Ectodermal cell (in vitro differentiated cells): Measurements from ENCODE around the gene SRGAP3.
A peak's percentile ranks its signal among the peaks of the same experiment; 100 is the strongest.

Experiments used
- H3K27ac ChIP-seq: 2 replicates; pipeline ENCODE4 v1.7.0; 2013; ENCODE audit warnings: mild to moderate bottlenecking, low read depth, low read length; ENCODE audit not compliant: insufficient read depth, poor library complexity, severe bottlenecking
- H3K27me3 ChIP-seq: 2 replicates; pipeline ENCODE4 v1.7.0; 2013; ENCODE audit warnings: mild to moderate bottlenecking, low read length; ENCODE audit not compliant: insufficient read depth, control insufficient read depth, poor library complexity, severe bottlenecking
- H3K36me3 ChIP-seq: one replicate; pipeline ENCODE4 v1.7.0; 2013; ENCODE audit warnings: low read length; ENCODE audit not compliant: control insufficient read depth, insufficient read depth
- H3K4me1 ChIP-seq: one replicate; pipeline ENCODE4 v1.7.0; 2013; ENCODE audit warnings: low read length; ENCODE audit not compliant: control insufficient read depth, insufficient read depth
- H3K4me3 ChIP-seq: 2 replicates; pipeline ENCODE4 v1.7.0; 2013; ENCODE audit warnings: low read depth, low read length, control low read depth; ENCODE audit not compliant: insufficient read depth
- H3K9me3 ChIP-seq: 2 replicates; pipeline ENCODE4 v1.7.0; 2013; ENCODE audit warnings: mild to moderate bottlenecking, low read length, moderate library complexity; ENCODE audit not compliant: control insufficient read depth
- WGBS, 2 experiments: methylation state at CpG; one replicate each; pipeline ENCODE4 v1.1.7; 2013; ENCODE audit warnings: missing lambda C conversion rate in 2 of 2; 5-methylcytosine and 5-hydroxymethylcytosine counted together

SRGAP3 gene

GRCh38 chr3:9139366-9139765, 110.1 kb downstream of the SRGAP3 start:
- H3K4me1 ChIP-seq = peaks cover 18% of the 10 kb centered on the region
- H3K4me3 ChIP-seq = no peak overlapping the region
- H3K27ac ChIP-seq = no peak overlapping the region
- no peaks in the 10 kb centered on the region for H3K36me3 ChIP-seq
- 97 to 98% methylated on average over 4 of the region's 4 CpGs for WGBS, 2 experiments
- no peaks in the 10 kb centered on the region for H3K27me3 ChIP-seq
- peaks cover 5% of the 10 kb centered on the region for H3K9me3 ChIP-seq

DNA sequence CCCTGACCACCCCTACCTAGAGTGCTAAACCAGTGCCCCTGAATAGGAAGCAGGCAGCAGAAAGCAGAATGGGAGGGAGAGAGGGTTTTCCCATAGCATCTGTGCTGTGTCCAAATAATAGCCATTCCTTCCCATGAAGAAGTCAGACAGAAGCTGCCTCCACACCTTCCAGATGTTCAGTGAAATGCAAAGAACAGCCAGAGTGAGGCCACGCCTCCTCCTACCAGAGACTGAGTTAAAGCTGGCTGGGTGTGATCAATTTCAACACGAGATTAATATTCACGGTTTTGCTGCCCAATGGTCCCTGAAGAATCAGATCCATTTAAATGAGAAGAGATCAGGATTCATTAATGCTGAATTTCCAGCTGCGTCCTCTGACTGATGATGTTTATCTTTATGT, 111.8 kb downstream of the SRGAP3 start:
- 76 to 78% methylated on average over 4 of the region's 4 CpGs for WGBS, 2 experiments
- H3K36me3 ChIP-seq = no peaks in the 10 kb centered on the region
- H3K4me3 ChIP-seq = no peak overlapping the region
- H3K27me3 ChIP-seq = no peaks in the 10 kb centered on the region
- H3K4me1 ChIP-seq = peaks cover 18% of the 10 kb centered on the region
- no peak overlapping the region for H3K27ac ChIP-seq
- peaks cover 5% of the 10 kb centered on the region for H3K9me3 ChIP-seq

GRCh38 chr3:9136746-9137465, 112.5 kb downstream of the SRGAP3 start:
- Histone ChIP-seq H3K4me1 (peaks cover 18% of the 10 kb centered on the region), H3K27me3 (no peaks in the 10 kb centered on the region), H3K9me3 (peaks cover 5% of the 10 kb centered on the region), H3K27ac (peak overlapping the region; percentile 29), H3K36me3 (no peaks in the 10 kb centered on the region), H3K4me3 (no peak overlapping the region)
- 89 to 91% methylated on average over 12 of the region's 12 CpGs for WGBS, 2 experiments

GRCh38 chr3:9135930-9136525, 113.4 kb downstream of the SRGAP3 start:
- 6% methylated on average over 52 to 55 of the region's 56 CpGs for WGBS, 2 experiments
- H3K27ac ChIP-seq = no peak overlapping the region
- H3K27me3 ChIP-seq = no peaks in the 10 kb centered on the region
- peaks cover 18% of the 10 kb centered on the region for H3K4me1 ChIP-seq
- peak overlapping the region; percentile 24 for H3K4me3 ChIP-seq
- peaks cover 5% of the 10 kb centered on the region for H3K9me3 ChIP-seq
- no peaks in the 10 kb centered on the region for H3K36me3 ChIP-seq

- Histone ChIP-seq H3K27me3 (no peaks in the 10 kb centered on the region), H3K4me1 (peaks cover 18% of the 10 kb centered on the region), H3K36me3 (no peaks in the 10 kb centered on the region), H3K27ac (no peak overlapping the region), H3K9me3 (peaks cover 5% of the 10 kb centered on the region), H3K4me3 (no peak overlapping the region)
- 92% methylated on average over 6 of the region's 6 CpGs for WGBS, 2 experiments
Measured at GRCh38 chr3:9135526-9135925, 113.9 kb downstream of the SRGAP3 start.

GRCh38 chr3:9133656-9134055, 115.8 kb downstream of the SRGAP3 start:
- Histone ChIP-seq H3K4me1 (peaks cover 18% of the 10 kb centered on the region), H3K9me3 (no peaks in the 10 kb centered on the region), H3K36me3 (no peaks in the 10 kb centered on the region), H3K27ac (no peak overlapping the region), H3K4me3 (no peak overlapping the region), H3K27me3 (no peaks in the 10 kb centered on the region)
- 98 to 100% methylated on average over 2 to 3 of the region's 3 CpGs for WGBS, 2 experiments

GRCh38 chr3:9130345-9131305, 118.8 kb downstream of the SRGAP3 start:
- no peak overlapping the region for H3K27ac ChIP-seq
- peaks cover 3% of the 10 kb centered on the region for H3K4me1 ChIP-seq
- H3K27me3 ChIP-seq = no peaks in the 10 kb centered on the region
- no peak overlapping the region for H3K4me3 ChIP-seq
- 84 to 87% methylated on average over 7 to 8 of the region's 8 CpGs for WGBS, 2 experiments
- H3K9me3 ChIP-seq = no peaks in the 10 kb centered on the region
- H3K36me3 ChIP-seq = no peaks in the 10 kb centered on the region

- Histone ChIP-seq H3K27ac (no peak overlapping the region), H3K4me1 (peaks cover 4% of the 10 kb centered on the region), H3K9me3 (no peaks in the 10 kb centered on the region), H3K27me3 (no peaks in the 10 kb centered on the region), H3K4me3 (no peak overlapping the region), H3K36me3 (no peaks in the 10 kb centered on the region)
- 94 to 100% methylated on average over 2 of the region's 2 CpGs for WGBS, 2 experiments
Measured at GRCh38 chr3:9129365-9129764, 120.1 kb downstream of the SRGAP3 start.

- 72 to 73% methylated on average over 6 to 7 of the region's 7 CpGs for WGBS, 2 experiments
- H3K4me3 ChIP-seq = no peak overlapping the region
- no peaks in the 10 kb centered on the region for H3K9me3 ChIP-seq
- no peaks in the 10 kb centered on the region for H3K27me3 ChIP-seq
- peaks cover 4% of the 10 kb centered on the region for H3K4me1 ChIP-seq
- H3K27ac ChIP-seq = no peak overlapping the region
- peaks cover 4% of the 10 kb centered on the region for H3K36me3 ChIP-seq
Measured at GRCh38 chr3:9125278-9125951, 124.0 kb downstream of the SRGAP3 start.
